LNCaP clone FGC (cell line): ENCODE measurements around the gene FHDC1.

ENCODE experiments used
- DNase-seq: peaks from one replicate; pipeline ENCODE4 v3.0.0-alpha.2; 2011; ENCODE audit warnings: low read depth
- H3K4me3 ChIP-seq: 2 replicates; pipeline ENCODE4 v1.5.1; 2011; ENCODE audit warnings: mild to moderate bottlenecking, low read depth, low read length, control low read depth
- TF ChIP-seq, protein P1 (sequence below): IDR thresholded peaks from 2 replicates; pipeline ENCODE4 v1.5.1; 2012; ENCODE audit warnings: mild to moderate bottlenecking; ENCODE audit not compliant: control insufficient read depth, insufficient read depth; ENCODE audit errors: extremely low read depth

Gene FHDC1

DNA sequence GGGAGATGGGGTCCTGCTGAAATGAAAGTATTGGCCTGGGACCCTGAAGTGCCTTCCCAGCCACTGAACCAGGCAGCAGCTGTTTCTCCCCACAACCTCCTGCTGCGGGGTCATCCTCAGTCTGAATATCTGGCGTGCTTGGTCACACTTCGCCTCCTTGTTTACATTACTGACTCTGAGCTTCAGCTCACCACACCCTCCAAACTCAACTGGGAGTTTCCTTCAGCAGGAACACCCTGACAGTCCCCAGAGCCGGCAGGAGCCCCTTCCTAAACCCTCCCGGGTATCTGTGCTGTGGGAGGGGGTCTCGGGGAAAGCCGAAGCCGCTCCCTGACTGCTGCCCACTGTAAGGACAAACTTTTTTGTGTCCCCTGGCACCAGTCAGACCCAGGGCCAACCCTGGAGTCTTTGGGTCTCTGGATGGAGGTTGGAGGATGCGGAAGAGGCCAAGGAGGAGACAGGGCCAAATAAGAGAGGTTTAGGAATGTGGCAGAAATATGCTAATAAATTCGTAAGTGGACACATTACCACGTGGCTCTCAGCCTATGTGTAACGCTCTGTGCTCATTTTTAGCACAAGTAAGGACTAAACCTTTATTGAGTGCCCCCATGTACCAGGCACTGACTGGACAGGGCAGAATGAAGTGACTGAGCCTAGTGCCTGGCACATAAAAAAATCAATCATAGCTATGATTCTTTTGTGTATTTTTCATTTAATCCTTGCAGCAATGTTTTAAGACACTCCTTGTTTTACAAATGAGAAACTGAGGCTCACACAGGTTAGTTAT lies 20.7 kb downstream of the FHDC1 start:
- no peak overlapping the region for H3K4me3 ChIP-seq
- TF ChIP-seq, protein P1, sequence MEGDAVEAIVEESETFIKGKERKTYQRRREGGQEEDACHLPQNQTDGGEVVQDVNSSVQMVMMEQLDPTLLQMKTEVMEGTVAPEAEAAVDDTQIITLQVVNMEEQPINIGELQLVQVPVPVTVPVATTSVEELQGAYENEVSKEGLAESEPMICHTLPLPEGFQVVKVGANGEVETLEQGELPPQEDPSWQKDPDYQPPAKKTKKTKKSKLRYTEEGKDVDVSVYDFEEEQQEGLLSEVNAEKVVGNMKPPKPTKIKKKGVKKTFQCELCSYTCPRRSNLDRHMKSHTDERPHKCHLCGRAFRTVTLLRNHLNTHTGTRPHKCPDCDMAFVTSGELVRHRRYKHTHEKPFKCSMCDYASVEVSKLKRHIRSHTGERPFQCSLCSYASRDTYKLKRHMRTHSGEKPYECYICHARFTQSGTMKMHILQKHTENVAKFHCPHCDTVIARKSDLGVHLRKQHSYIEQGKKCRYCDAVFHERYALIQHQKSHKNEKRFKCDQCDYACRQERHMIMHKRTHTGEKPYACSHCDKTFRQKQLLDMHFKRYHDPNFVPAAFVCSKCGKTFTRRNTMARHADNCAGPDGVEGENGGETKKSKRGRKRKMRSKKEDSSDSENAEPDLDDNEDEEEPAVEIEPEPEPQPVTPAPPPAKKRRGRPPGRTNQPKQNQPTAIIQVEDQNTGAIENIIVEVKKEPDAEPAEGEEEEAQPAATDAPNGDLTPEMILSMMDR = no peak
- no peak for DNase-seq

DNA sequence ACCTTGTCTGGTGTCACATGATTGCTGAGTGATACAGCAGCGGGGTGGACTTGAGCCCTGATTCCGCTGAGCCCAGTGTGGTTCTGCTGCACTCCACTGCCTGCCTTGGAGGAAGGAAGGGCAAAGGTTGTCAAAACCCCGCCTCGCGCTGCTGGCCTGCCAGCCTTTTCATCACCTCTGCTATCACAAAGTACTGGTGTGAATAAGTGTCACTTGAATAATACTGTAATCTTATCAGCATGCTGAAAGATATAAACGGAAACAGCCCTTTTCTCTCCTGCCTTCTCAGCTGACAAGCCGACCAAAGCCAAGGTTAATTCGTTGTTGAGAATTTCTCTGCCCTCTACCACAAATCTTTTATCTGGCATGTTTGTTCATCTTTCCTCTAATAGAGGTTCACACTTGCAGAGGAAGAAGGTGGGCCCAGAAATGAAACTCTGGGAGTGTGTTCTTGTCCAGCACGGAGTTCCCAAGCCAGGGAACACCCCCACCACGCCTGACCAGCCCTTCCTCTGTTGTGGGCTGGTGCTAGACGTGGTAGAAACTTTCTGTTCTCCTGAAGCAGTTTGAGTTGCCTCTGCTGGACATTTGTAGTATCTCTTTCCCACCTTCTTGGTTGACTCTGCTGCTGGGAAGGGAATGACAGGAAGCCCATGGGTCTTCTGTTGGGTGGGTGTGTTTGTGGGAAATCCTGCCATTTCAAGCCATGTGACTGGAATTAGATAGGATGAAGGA lies 21.5 kb downstream of the FHDC1 start:
- no peak overlapping the region for H3K4me3 ChIP-seq
- DNase-seq = no peak
- TF ChIP-seq, protein P1 = no peak

DNA sequence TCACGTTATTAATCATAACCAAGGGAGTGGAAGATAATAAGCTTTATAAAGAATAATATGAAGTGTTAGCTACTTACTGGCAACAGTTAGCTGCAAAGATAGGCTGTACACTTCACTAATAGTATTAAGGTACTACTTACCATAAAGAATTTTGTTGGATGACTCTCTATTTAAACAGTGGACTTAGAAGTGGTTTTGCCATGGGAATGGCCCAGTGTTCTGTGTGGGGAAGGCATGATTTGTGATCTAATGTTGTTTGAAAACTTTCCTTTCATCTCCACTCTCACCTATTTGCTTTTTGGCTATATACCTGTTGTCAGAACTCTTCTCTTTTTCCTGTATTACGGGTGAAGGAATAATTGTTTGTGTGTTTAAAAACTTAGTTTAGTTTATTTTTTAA lies 23.0 kb downstream of the FHDC1 start:
- TF ChIP-seq, protein P1 = no peak
- H3K4me3 ChIP-seq = no peak overlapping the region
- DNase-seq = no peak

DNA sequence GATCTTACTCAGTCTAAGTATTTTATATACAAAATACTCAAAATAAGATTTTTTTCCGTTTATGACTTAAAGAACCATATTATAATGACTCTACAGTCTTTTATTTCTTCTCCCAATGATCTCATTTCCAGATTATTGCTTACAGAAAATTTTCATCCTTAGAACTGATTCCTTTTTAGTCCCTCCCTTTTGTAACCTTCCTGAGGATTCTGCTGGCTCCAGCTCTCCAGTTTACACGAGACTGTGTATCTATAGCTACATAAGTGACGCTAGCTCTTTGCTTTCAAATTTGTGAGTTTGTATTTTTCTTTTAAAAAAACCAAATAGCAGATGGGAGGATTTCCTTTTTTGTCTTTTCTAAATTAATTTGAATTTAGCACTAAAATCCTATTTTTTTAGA lies 24.0 kb downstream of the FHDC1 start:
- no peak for DNase-seq
- TF ChIP-seq, protein P1 = no peak
- H3K4me3 ChIP-seq = no peak overlapping the region

GRCh38 chr4:152961014-152961772 lies 25.1 kb downstream of the FHDC1 start:
- H3K4me3 ChIP-seq = no peak overlapping the region
- TF ChIP-seq, protein P1 = no peak
- DNase-seq = no peak

GRCh38 chr4:152961773-152962115 lies 25.6 kb downstream of the FHDC1 start:
- DNase-seq = no peak
- TF ChIP-seq, protein P1 = no peak
- no peak overlapping the region for H3K4me3 ChIP-seq
